Neural progenitor cell (in vitro differentiated cells): ENCODE data around the gene TBC1D2B. TPM values are rescaled to one million over a fixed set of nuclear protein-coding genes. Genes with fewer than 3 reads are reported as not detected.

Source experiments
- DNase-seq: peaks from one replicate; pipeline ENCODE4 v3.0.0-alpha.2; 2016; ENCODE audit warnings: low spot score
- H2AFZ ChIP-seq: fragments of 200-600 bp; sonication (generic); replicated peaks from 2 replicates; pipeline ENCODE4 v1.6.1; 2016; ENCODE audit warnings: antibody characterized with exemption
- H3F3A ChIP-seq: fragments of 200-600 bp; sonication (generic); 2 replicates; pipeline ENCODE4 v1.6.1; 2016; ENCODE audit warnings: antibody characterized with exemption, low read depth
- H3K27ac ChIP-seq: fragments of 200-600 bp; sonication (generic); 2 replicates; pipeline ENCODE4 v1.5.1; 2016; ENCODE audit warnings: mild to moderate bottlenecking
- H3K27me3 ChIP-seq: fragments of 200-600 bp; sonication (generic); 2 replicates; pipeline ENCODE4 v1.6.1; 2016; ENCODE audit warnings: mild to moderate bottlenecking, moderate library complexity
- H3K36me3 ChIP-seq: fragments of 200-600 bp; sonication (generic); 2 replicates; pipeline ENCODE4 v1.5.1; 2016
- H3K4me1 ChIP-seq: fragments of 200-600 bp; sonication (generic); 2 replicates; pipeline ENCODE4 v1.6.1; 2016; ENCODE audit warnings: mixed run types
- H3K4me2 ChIP-seq: fragments of 200-600 bp; sonication (generic); 2 replicates; pipeline ENCODE4 v1.6.1; 2016
- H3K4me3 ChIP-seq: fragments of 200-600 bp; sonication (generic); 2 replicates; pipeline ENCODE4 v1.5.1; 2016
- H3K79me2 ChIP-seq: fragments of 200-600 bp; sonication (generic); 2 replicates; pipeline ENCODE4 v1.6.1; 2016; ENCODE audit warnings: low read depth
- H3K9ac ChIP-seq: fragments of 200-600 bp; sonication (generic); 2 replicates; pipeline ENCODE4 v1.6.1; 2016
- H3K9me3 ChIP-seq: fragments of 200-600 bp; sonication (generic); 2 replicates; pipeline ENCODE4 v1.5.1; 2016; ENCODE audit warnings: low read depth
- H4K20me1 ChIP-seq: fragments of 200-600 bp; sonication (generic); 2 replicates; pipeline ENCODE4 v1.6.1; 2016; ENCODE audit warnings: low read depth
- H3K27ac Mint-ChIP-seq: 3 replicates; pipeline ENCODE4 v1.8.0; 2021; ENCODE audit warnings: mixed read lengths
- H3K27me3 Mint-ChIP-seq: 2 replicates; pipeline ENCODE4 v1.8.0; 2022; ENCODE audit warnings: low read depth, mild to moderate bottlenecking, inconsistent platforms, moderate library complexity, mixed read lengths; ENCODE audit not compliant: insufficient read depth
- H3K36me3 Mint-ChIP-seq: 3 replicates; pipeline ENCODE4 v1.8.0; 2021; ENCODE audit warnings: mixed read lengths
- H3K4me1 Mint-ChIP-seq: 3 replicates; pipeline ENCODE4 v1.8.0; 2021; ENCODE audit warnings: mixed read lengths
- H3K4me3 Mint-ChIP-seq: 3 replicates; pipeline ENCODE4 v1.8.0; 2021; ENCODE audit warnings: mild to moderate bottlenecking, moderate library complexity, mixed read lengths
- H3K9me3 Mint-ChIP-seq: 3 replicates; pipeline ENCODE4 v1.8.0; 2020; ENCODE audit warnings: mixed read lengths
- CTCF ChIP-seq: fragments of 200-600 bp; sonication (generic); IDR thresholded peaks from 2 replicates; pipeline ENCODE4 v1.5.1; 2017; ENCODE audit warnings: antibody characterized with exemption, mild to moderate bottlenecking
- EZH2 ChIP-seq: fragments of 200-600 bp; sonication (generic); IDR thresholded peaks from 2 replicates; pipeline ENCODE4 v1.6.1; 2017; ENCODE audit warnings: antibody characterized with exemption, mild to moderate bottlenecking, moderate library complexity
- EZH2phosphoT487 ChIP-seq: fragments of 200-600 bp; sonication (generic); IDR thresholded peaks from 2 replicates; pipeline ENCODE4 v1.6.1; 2017; ENCODE audit warnings: antibody characterized with exemption
- total RNA-seq: library from RNA; depleted of rRNA; stranded (reverse); fragments of >200 nt; gene quantifications from 2 replicates; pipeline ENCODE4 v1.2.3, GENCODE V29; 2015; ENCODE audit warnings: low replicate concordance

TBC1D2B gene
- total RNA-seq, 1 donor from 2014 or later, result 11.7 TPM

- Mint-ChIP-seq H3K27me3 (peaks cover 7% of the 10 kb centered on the region), H3K4me1 (no peaks in the 10 kb centered on the region), H3K27ac (no peak overlapping the region), H3K4me3 (no peak overlapping the region), H3K36me3 (no peaks in the 10 kb centered on the region), H3K9me3 (no peaks in the 10 kb centered on the region)
- peaks cover under 1% of the 10 kb centered on the region for H3F3A ChIP-seq
- no peaks in the 10 kb centered on the region for H3K79me2 ChIP-seq
- no peak overlapping the region for H3K4me2 ChIP-seq
- no peaks in the 10 kb centered on the region for H3K27me3 ChIP-seq
- no peaks in the 10 kb centered on the region for H3K4me1 ChIP-seq
- H3K27ac ChIP-seq, result no peak overlapping the region
- no peak overlapping the region for H2AFZ ChIP-seq
- H3K9me3 ChIP-seq, result no peaks in the 10 kb centered on the region
- H3K9ac ChIP-seq, result no peak overlapping the region
- no peaks in the 10 kb centered on the region for H3K36me3 ChIP-seq
- H3K4me3 ChIP-seq, result no peak overlapping the region
- H4K20me1 ChIP-seq, result no peaks in the 10 kb centered on the region
- TF ChIP-seq EZH2 (no peak), EZH2phosphoT487 (no peak), CTCF (no peak)
- DNase-seq, result no peak
Observed at GRCh38 chr15:78082106-78082742, 4.7 kb upstream of the TBC1D2B start.

GRCh38 chr15:78080088-78080460, 2.6 kb upstream of the TBC1D2B start:
- Mint-ChIP-seq H3K36me3 (no peaks in the 10 kb centered on the region), H3K4me3 (no peak overlapping the region), H3K27ac (peak overlapping the region; percentile 22), H3K9me3 (no peaks in the 10 kb centered on the region), H3K27me3 (peaks cover 5% of the 10 kb centered on the region), H3K4me1 (peaks cover 10% of the 10 kb centered on the region)
- Histone ChIP-seq H3K4me2 (no peak overlapping the region), H2AFZ (no peak overlapping the region), H3K27me3 (no peaks in the 10 kb centered on the region), H3K9ac (no peak overlapping the region), H3K79me2 (peaks cover 8% of the 10 kb centered on the region), H3K4me1 (peaks cover 16% of the 10 kb centered on the region), H3K4me3 (no peak overlapping the region), H3K9me3 (no peaks in the 10 kb centered on the region), H3K27ac (no peak overlapping the region), H4K20me1 (peaks cover 15% of the 10 kb centered on the region), H3K36me3 (no peaks in the 10 kb centered on the region), H3F3A (peaks cover 22% of the 10 kb centered on the region)
- TF ChIP-seq CTCF (no peak), EZH2phosphoT487 (no peak), EZH2 (no peak)
- DNase-seq, result no peak

- Mint-ChIP-seq H3K36me3 (no peaks in the 10 kb centered on the region), H3K27me3 (peaks cover under 1% of the 10 kb centered on the region)
- H2AFZ ChIP-seq, result no peak overlapping the region
Observed at GRCh38 chr15:78079298-78080087, 2.0 kb upstream of the TBC1D2B start.

More at GRCh38 chr15:78079298-78080087, 2.0 kb upstream of the TBC1D2B start:
- peaks cover 11% of the 10 kb centered on the region for H3K79me2 ChIP-seq
- H3K9ac ChIP-seq, result no peak overlapping the region
- Mint-ChIP-seq H3K4me3 (no peak overlapping the region), H3K9me3 (no peaks in the 10 kb centered on the region), H3K27ac (peak overlapping the region; percentile 22), H3K4me1 (peaks cover 10% of the 10 kb centered on the region)
- peaks cover 22% of the 10 kb centered on the region for H3F3A ChIP-seq
- DNase-seq, result no peak
- no peak overlapping the region for H3K4me3 ChIP-seq
- peaks cover 16% of the 10 kb centered on the region for H3K4me1 ChIP-seq
- H3K9me3 ChIP-seq, result no peaks in the 10 kb centered on the region
- H3K27ac ChIP-seq, result no peak overlapping the region
- no peaks in the 10 kb centered on the region for H3K27me3 ChIP-seq
- H3K36me3 ChIP-seq, result no peaks in the 10 kb centered on the region
- H4K20me1 ChIP-seq, result peaks cover 15% of the 10 kb centered on the region
- H3K4me2 ChIP-seq, result no peak overlapping the region
- TF ChIP-seq CTCF, result no peak
- TF ChIP-seq EZH2phosphoT487, result no peak
- no peak for TF ChIP-seq EZH2
